ENCODE results near the gene HAGH.

Gene HAGH

GRCh38 chr16:1788708-1789100, 37.9 kb downstream of the HAGH start:
- no peak for TF ChIP-seq CTCF (conservative IDR thresholded peaks at IDR 0.05; ENCODE audit: low read depth, low read length)
- Histone ChIP-seq H3K36me3 (ENCODE audit: insufficient read depth) (no peaks in the 10 kb centered on the region), H3K9ac (no peak overlapping the region)

GRCh38 chr16:1788095-1788707, 38.4 kb downstream of the HAGH start:
- Histone ChIP-seq H3K4me3 (IDR thresholded peaks at IDR 0.05; ENCODE audit: insufficient read depth, low read depth, low read length) (no peak overlapping the region), H3K27ac (no peak overlapping the region), H3K4me1 (ENCODE audit: low read depth, poor library complexity, severe bottlenecking) (peaks cover 7% of the 10 kb centered on the region), H3K9ac (no peak overlapping the region), H4K20me1 (ENCODE audit: insufficient read depth) (no peaks in the 10 kb centered on the region), H3K36me3 (ENCODE audit: insufficient read depth) (no peaks in the 10 kb centered on the region), H3K79me2 (ENCODE audit: insufficient read depth, low read depth) (peaks cover 32% of the 10 kb centered on the region), H3K27me3 (ENCODE audit: insufficient read depth, low read depth) (no peaks in the 10 kb centered on the region), H2AFZ (ENCODE audit: low read depth) (no peak overlapping the region), H3K4me2 (no peak overlapping the region)
- TF ChIP-seq CTCF (conservative IDR thresholded peaks at IDR 0.05; ENCODE audit: low read depth, low read length), result no peak

More at GRCh38 chr16:1788708-1789100, 37.9 kb downstream of the HAGH start:
- Histone ChIP-seq H3K4me2 (no peak overlapping the region), H3K4me3 (IDR thresholded peaks at IDR 0.05; ENCODE audit: insufficient read depth, low read depth, low read length) (no peak overlapping the region), H2AFZ (ENCODE audit: low read depth) (no peak overlapping the region), H4K20me1 (ENCODE audit: insufficient read depth) (no peaks in the 10 kb centered on the region), H3K27ac (no peak overlapping the region), H3K79me2 (ENCODE audit: insufficient read depth, low read depth) (peaks cover 27% of the 10 kb centered on the region), H3K27me3 (ENCODE audit: insufficient read depth, low read depth) (no peaks in the 10 kb centered on the region), H3K4me1 (ENCODE audit: low read depth, poor library complexity, severe bottlenecking) (peaks cover 7% of the 10 kb centered on the region)

- H3K4me1 ChIP-seq (ENCODE audit: low read depth, poor library complexity, severe bottlenecking), result peaks cover 7% of the 10 kb centered on the region
- no peak overlapping the region for H3K9ac ChIP-seq
- peaks cover 35% of the 10 kb centered on the region for H3K79me2 ChIP-seq (ENCODE audit: insufficient read depth, low read depth)
- H3K27me3 ChIP-seq (ENCODE audit: insufficient read depth, low read depth), result no peaks in the 10 kb centered on the region
- H3K36me3 ChIP-seq (ENCODE audit: insufficient read depth), result no peaks in the 10 kb centered on the region
- no peak overlapping the region for H3K4me2 ChIP-seq
- H3K27ac ChIP-seq, result no peak overlapping the region
- H2AFZ ChIP-seq (ENCODE audit: low read depth), result no peak overlapping the region
- H4K20me1 ChIP-seq (ENCODE audit: insufficient read depth), result no peaks in the 10 kb centered on the region
- TF ChIP-seq CTCF (conservative IDR thresholded peaks at IDR 0.05; ENCODE audit: low read depth, low read length), result no peak
- no peak overlapping the region for H3K4me3 ChIP-seq (IDR thresholded peaks at IDR 0.05; ENCODE audit: insufficient read depth, low read depth, low read length)
These were observed 39.1 kb downstream of the HAGH start for GRCh38 chr16:1787322-1788094.

- Histone ChIP-seq H3K9ac (no peak overlapping the region), H3K4me3 (IDR thresholded peaks at IDR 0.05; ENCODE audit: insufficient read depth, low read depth, low read length) (no peak overlapping the region), H3K27ac (no peak overlapping the region), H3K27me3 (ENCODE audit: insufficient read depth, low read depth) (no peaks in the 10 kb centered on the region), H3K79me2 (ENCODE audit: insufficient read depth, low read depth) (peaks cover 35% of the 10 kb centered on the region), H3K4me1 (ENCODE audit: low read depth, poor library complexity, severe bottlenecking) (peaks cover 7% of the 10 kb centered on the region), H3K4me2 (no peak overlapping the region), H2AFZ (ENCODE audit: low read depth) (no peak overlapping the region), H4K20me1 (ENCODE audit: insufficient read depth) (no peaks in the 10 kb centered on the region), H3K36me3 (ENCODE audit: insufficient read depth) (no peaks in the 10 kb centered on the region)
- TF ChIP-seq CTCF (conservative IDR thresholded peaks at IDR 0.05; ENCODE audit: low read depth, low read length), result no peak
These were observed 39.6 kb downstream of the HAGH start for GRCh38 chr16:1787056-1787321.

Data from KMS-11 (cell line).